HepG2 (cell line): Measurements from ENCODE around the gene RANBP3. TPM values are rescaled to one million over a fixed set of nuclear protein-coding genes. Genes with fewer than 3 reads are reported as not detected.

ENCODE experiments used
- CAMTA2 ChIP-seq: sonication (generic); formaldehyde crosslinking; IDR thresholded peaks from 2 replicates; pipeline ENCODE4 v1.4.0; 2020; ENCODE audit warnings: mild to moderate bottlenecking, missing genetic modification reagents, borderline replicate concordance
- MXD4 ChIP-seq: IDR thresholded peaks from 2 replicates; pipeline ENCODE4 v1.6.1; 2016; ENCODE audit warnings: mild to moderate bottlenecking, missing biosample characterization, missing genetic modification reagents
- NFYB ChIP-seq: sonication (generic); formaldehyde crosslinking; IDR thresholded peaks from 2 replicates; pipeline ENCODE4 v1.4.0; 2020; ENCODE audit warnings: missing genetic modification reagents
- NR2F2 ChIP-seq: IDR thresholded peaks from 2 replicates; pipeline ENCODE4 v1.6.1; 2012; ENCODE audit warnings: low read depth, inconsistent platforms, borderline replicate concordance
- PHF21A ChIP-seq: sonication (generic); formaldehyde crosslinking; IDR thresholded peaks from 2 replicates; pipeline ENCODE4 v1.5.0; 2020; ENCODE audit warnings: mild to moderate bottlenecking, missing genetic modification reagents
- TEAD2 ChIP-seq: sonication (generic); formaldehyde crosslinking; IDR thresholded peaks from 2 replicates; pipeline ENCODE4 v1.9.0; 2021; ENCODE audit warnings: missing genetic modification reagents
- TFE3 ChIP-seq: IDR thresholded peaks from 2 replicates; pipeline ENCODE4 v1.6.1; 2016
- YEATS4 ChIP-seq: sonication (generic); formaldehyde crosslinking; IDR thresholded peaks from 2 replicates; pipeline ENCODE4 v1.4.0; 2020; ENCODE audit warnings: missing genetic modification reagents, borderline replicate concordance
- ZIK1 ChIP-seq: sonication (generic); formaldehyde crosslinking; IDR thresholded peaks from 2 replicates; pipeline ENCODE4 v1.5.0; 2020; ENCODE audit warnings: mild to moderate bottlenecking, low read depth, missing genetic modification reagents, borderline replicate concordance
- ZNF20 ChIP-seq: sonication (generic); formaldehyde crosslinking; IDR thresholded peaks from 2 replicates; pipeline ENCODE4 v1.4.0; 2020; ENCODE audit warnings: mild to moderate bottlenecking, moderate library complexity, missing genetic modification reagents
- ZNF235 ChIP-seq: sonication (generic); formaldehyde crosslinking; IDR thresholded peaks from 2 replicates; pipeline ENCODE4 v1.8.1; 2023; ENCODE audit warnings: mild to moderate bottlenecking, missing genetic modification reagents, borderline replicate concordance
- ZNF251 ChIP-seq: sonication (generic); formaldehyde crosslinking; IDR thresholded peaks from 2 replicates; pipeline ENCODE4 v1.9.0; 2021; ENCODE audit warnings: mild to moderate bottlenecking, missing genetic modification reagents
- ZNF260 ChIP-seq: sonication (generic); formaldehyde crosslinking; IDR thresholded peaks from 2 replicates; pipeline ENCODE4 v1.4.0; 2020; ENCODE audit warnings: missing genetic modification reagents, low read depth, mild to moderate bottlenecking, borderline replicate concordance
- ZNF333 ChIP-seq: sonication (generic); formaldehyde crosslinking; IDR thresholded peaks from 2 replicates; pipeline ENCODE4 v1.4.0; 2020; ENCODE audit warnings: mild to moderate bottlenecking, missing genetic modification reagents, borderline replicate concordance
- ZNF7 ChIP-seq: IDR thresholded peaks from 2 replicates; pipeline ENCODE4 v1.6.1; 2016; ENCODE audit warnings: missing biosample characterization, missing genetic modification reagents
- polyA plus RNA-seq, 8 experiments: library from polyadenylated mRNA; depleted of rRNA in 3 of 8; stranded (reverse) in 7 of 8; unstranded in 1 of 8; fragments of >200 nt; fragmentation: Illumina TruSeq in 4 of 8; extraction: Trizol in 4 of 8; gene quantifications; 2 replicates each; pipeline versions ENCODE4 v1.2.1 to v1.2.3, GENCODE V29; 2011 to 2016; ENCODE audit warnings: low read depth in 4 of 8, missing spikeins in 1 of 8, mixed read lengths in 1 of 8; ENCODE audit not compliant: insufficient read depth in 1 of 8
- total RNA-seq, 5 experiments: library from RNA; depleted of rRNA; stranded (reverse); fragments of >200 nt; fragmentation: Illumina TruSeq; extraction: Trizol; gene quantifications; 2 replicates each; pipeline ENCODE4 v1.2.3, GENCODE V29; 2016; ENCODE audit warnings: low read depth in 1 of 5
- TF ChIP-seq, protein P1 (sequence below): sonication (generic); formaldehyde crosslinking; conservative IDR thresholded peaks from 2 replicates; pipeline ENCODE4 v1.8.1; 2023; ENCODE audit warnings: missing genetic modification reagents
- TF ChIP-seq, protein P2 (sequence below): sonication (generic); formaldehyde crosslinking; IDR thresholded peaks from 2 replicates; pipeline ENCODE4 v1.4.0; 2020; ENCODE audit warnings: missing genetic modification reagents, borderline replicate concordance
- TF ChIP-seq, protein P3 (sequence below): sonication (generic); formaldehyde crosslinking; IDR thresholded peaks from 2 replicates; pipeline ENCODE4 v1.4.0; 2020; ENCODE audit warnings: low read depth, missing genetic modification reagents

The RANBP3 gene
- total and polyA plus RNA-seq, 2 of the 13 experiments (the other 11 are each of a cell fraction or from before 2014, with no cell fraction given), result 39.5 to 149 TPM

GRCh38 chr19:5961969-5962945 lies 15.7 kb downstream of the RANBP3 start (continued):
- no peak for TF ChIP-seq ZNF20 (CRISPR knock-in tag)
- peak; percentile 92 for TF ChIP-seq TFE3 (CRISPR knock-in tag)
- no peak for TF ChIP-seq ZNF7 (CRISPR knock-in tag)
- TF ChIP-seq NFYB (CRISPR knock-in tag), result peak; percentile 50; the same call in 1 of the 2 replicates
- TF ChIP-seq ZNF333, result no peak
- TF ChIP-seq, protein P1, sequence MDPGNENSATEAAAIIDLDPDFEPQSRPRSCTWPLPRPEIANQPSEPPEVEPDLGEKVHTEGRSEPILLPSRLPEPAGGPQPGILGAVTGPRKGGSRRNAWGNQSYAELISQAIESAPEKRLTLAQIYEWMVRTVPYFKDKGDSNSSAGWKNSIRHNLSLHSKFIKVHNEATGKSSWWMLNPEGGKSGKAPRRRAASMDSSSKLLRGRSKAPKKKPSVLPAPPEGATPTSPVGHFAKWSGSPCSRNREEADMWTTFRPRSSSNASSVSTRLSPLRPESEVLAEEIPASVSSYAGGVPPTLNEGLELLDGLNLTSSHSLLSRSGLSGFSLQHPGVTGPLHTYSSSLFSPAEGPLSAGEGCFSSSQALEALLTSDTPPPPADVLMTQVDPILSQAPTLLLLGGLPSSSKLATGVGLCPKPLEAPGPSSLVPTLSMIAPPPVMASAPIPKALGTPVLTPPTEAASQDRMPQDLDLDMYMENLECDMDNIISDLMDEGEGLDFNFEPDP (CRISPR knock-in tag), result 0 out of 2 replicates have a peak, but pooled peaks have one; percentile 87
- peak; percentile 60; the same call in 1 of the 2 replicates for TF ChIP-seq YEATS4 (CRISPR knock-in tag)
- peak; percentile 86 for TF ChIP-seq MXD4
- TF ChIP-seq ZNF235 (CRISPR knock-in tag), result 0 out of 2 replicates have a peak, but pooled peaks have one; percentile 50
- no peak; the same call in none of the 2 replicates for TF ChIP-seq NR2F2
- TF ChIP-seq ZIK1 (CRISPR knock-in tag), result peak; percentile 42; the same call in 1 of the 2 replicates
- TF ChIP-seq TEAD2 (CRISPR knock-in tag), result no peak
- TF ChIP-seq ZNF260 (CRISPR knock-in tag), result no peak
- TF ChIP-seq PHF21A (CRISPR knock-in tag), result peak; percentile 95
- TF ChIP-seq CAMTA2 (CRISPR knock-in tag), result no peak
- TF ChIP-seq, protein P2, sequence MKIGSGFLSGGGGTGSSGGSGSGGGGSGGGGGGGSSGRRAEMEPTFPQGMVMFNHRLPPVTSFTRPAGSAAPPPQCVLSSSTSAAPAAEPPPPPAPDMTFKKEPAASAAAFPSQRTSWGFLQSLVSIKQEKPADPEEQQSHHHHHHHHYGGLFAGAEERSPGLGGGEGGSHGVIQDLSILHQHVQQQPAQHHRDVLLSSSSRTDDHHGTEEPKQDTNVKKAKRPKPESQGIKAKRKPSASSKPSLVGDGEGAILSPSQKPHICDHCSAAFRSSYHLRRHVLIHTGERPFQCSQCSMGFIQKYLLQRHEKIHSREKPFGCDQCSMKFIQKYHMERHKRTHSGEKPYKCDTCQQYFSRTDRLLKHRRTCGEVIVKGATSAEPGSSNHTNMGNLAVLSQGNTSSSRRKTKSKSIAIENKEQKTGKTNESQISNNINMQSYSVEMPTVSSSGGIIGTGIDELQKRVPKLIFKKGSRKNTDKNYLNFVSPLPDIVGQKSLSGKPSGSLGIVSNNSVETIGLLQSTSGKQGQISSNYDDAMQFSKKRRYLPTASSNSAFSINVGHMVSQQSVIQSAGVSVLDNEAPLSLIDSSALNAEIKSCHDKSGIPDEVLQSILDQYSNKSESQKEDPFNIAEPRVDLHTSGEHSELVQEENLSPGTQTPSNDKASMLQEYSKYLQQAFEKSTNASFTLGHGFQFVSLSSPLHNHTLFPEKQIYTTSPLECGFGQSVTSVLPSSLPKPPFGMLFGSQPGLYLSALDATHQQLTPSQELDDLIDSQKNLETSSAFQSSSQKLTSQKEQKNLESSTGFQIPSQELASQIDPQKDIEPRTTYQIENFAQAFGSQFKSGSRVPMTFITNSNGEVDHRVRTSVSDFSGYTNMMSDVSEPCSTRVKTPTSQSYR (CRISPR knock-in tag), result peak; percentile 75; the same call in 1 of the 2 replicates
- TF ChIP-seq, protein P3, sequence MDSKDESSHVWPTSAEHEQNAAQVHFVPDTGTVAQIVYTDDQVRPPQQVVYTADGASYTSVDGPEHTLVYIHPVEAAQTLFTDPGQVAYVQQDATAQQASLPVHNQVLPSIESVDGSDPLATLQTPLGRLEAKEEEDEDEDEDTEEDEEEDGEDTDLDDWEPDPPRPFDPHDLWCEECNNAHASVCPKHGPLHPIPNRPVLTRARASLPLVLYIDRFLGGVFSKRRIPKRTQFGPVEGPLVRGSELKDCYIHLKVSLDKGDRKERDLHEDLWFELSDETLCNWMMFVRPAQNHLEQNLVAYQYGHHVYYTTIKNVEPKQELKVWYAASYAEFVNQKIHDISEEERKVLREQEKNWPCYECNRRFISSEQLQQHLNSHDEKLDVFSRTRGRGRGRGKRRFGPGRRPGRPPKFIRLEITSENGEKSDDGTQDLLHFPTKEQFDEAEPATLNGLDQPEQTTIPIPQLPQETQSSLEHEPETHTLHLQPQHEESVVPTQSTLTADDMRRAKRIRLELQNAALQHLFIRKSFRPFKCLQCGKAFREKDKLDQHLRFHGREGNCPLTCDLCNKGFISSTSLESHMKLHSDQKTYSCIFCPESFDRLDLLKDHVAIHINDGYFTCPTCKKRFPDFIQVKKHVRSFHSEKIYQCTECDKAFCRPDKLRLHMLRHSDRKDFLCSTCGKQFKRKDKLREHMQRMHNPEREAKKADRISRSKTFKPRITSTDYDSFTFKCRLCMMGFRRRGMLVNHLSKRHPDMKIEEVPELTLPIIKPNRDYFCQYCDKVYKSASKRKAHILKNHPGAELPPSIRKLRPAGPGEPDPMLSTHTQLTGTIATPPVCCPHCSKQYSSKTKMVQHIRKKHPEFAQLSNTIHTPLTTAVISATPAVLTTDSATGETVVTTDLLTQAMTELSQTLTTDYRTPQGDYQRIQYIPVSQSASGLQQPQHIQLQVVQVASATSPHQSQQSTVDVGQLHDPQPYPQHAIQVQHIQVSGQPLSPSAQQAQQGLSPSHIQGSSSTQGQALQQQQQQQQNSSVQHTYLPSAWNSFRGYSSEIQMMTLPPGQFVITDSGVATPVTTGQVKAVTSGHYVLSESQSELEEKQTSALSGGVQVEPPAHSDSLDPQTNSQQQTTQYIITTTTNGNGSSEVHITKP, result peak; percentile 93
- TF ChIP-seq ZNF251 (CRISPR knock-in tag), result no peak; the same call in 1 of the 2 replicates
